HEK293 (cell line): ENCODE data around the gene KLF16.

Experiments
- BCL11B ChIP-seq: fragments of 450-650 bp; formaldehyde crosslinking; IDR thresholded peaks from 2 replicates; pipeline ENCODE4 v1.5.1; 2016; ENCODE audit warnings: low read depth, missing biosample characterization, missing genetic modification characterization
- EGR2 ChIP-seq: fragments of 450-650 bp; formaldehyde crosslinking; IDR thresholded peaks from 2 replicates; pipeline ENCODE4 v1.5.1; 2016; ENCODE audit warnings: low read depth, missing biosample characterization, missing genetic modification characterization
- ELK4 ChIP-seq: IDR thresholded peaks from 2 replicates; pipeline ENCODE4 v1.6.1; 2011; ENCODE audit warnings: mild to moderate bottlenecking, low read depth, low read length, borderline replicate concordance
- HOXD13 ChIP-seq: sonication (generic); formaldehyde crosslinking; IDR thresholded peaks from 2 replicates; pipeline ENCODE4 v1.8.0; 2022; ENCODE audit warnings: missing genetic modification reagents, borderline replicate concordance
- KLF17 ChIP-seq: fragments of 450-650 bp; formaldehyde crosslinking; IDR thresholded peaks from 2 replicates; pipeline ENCODE4 v1.5.1; 2016; ENCODE audit warnings: missing biosample characterization, missing genetic modification characterization
- MYNN ChIP-seq: fragments of 450-650 bp; formaldehyde crosslinking; IDR thresholded peaks from 2 replicates; pipeline ENCODE4 v1.5.1; 2016; ENCODE audit warnings: missing biosample characterization, missing genetic modification characterization, borderline replicate concordance
- PRDM2 ChIP-seq: fragments of 450-650 bp; formaldehyde crosslinking; IDR thresholded peaks from 2 replicates; pipeline ENCODE4 v1.5.1; 2016; ENCODE audit warnings: missing biosample characterization, missing genetic modification characterization, borderline replicate concordance
- PRDM6 ChIP-seq: fragments of 450-650 bp; formaldehyde crosslinking; IDR thresholded peaks from 2 replicates; pipeline ENCODE4 v1.5.1; 2017; ENCODE audit warnings: missing biosample characterization, missing genetic modification characterization
- YY1 ChIP-seq: fragments of 450-650 bp; formaldehyde crosslinking; IDR thresholded peaks from 2 replicates; pipeline ENCODE4 v1.5.1; 2018; ENCODE audit warnings: missing biosample characterization, missing genetic modification characterization
- ZBTB49 ChIP-seq: fragments of 450-650 bp; formaldehyde crosslinking; IDR thresholded peaks from 2 replicates; pipeline ENCODE4 v1.5.1; 2016; ENCODE audit warnings: missing biosample characterization, missing genetic modification characterization, low read depth
- ZBTB6 ChIP-seq: fragments of 450-650 bp; formaldehyde crosslinking; IDR thresholded peaks from 2 replicates; pipeline ENCODE4 v1.5.1; 2017; ENCODE audit warnings: missing biosample characterization, missing genetic modification characterization
- ZBTB7A ChIP-seq: fragments of 450-650 bp; formaldehyde crosslinking; IDR thresholded peaks from 2 replicates; pipeline ENCODE4 v1.5.1; 2016; ENCODE audit warnings: low read depth, missing biosample characterization, missing genetic modification characterization
- ZEB2 ChIP-seq: fragments of 450-650 bp; formaldehyde crosslinking; IDR thresholded peaks from 2 replicates; pipeline ENCODE4 v1.5.1; 2016; ENCODE audit warnings: missing biosample characterization, missing genetic modification characterization
- ZNF133 ChIP-seq: fragments of 450-650 bp; formaldehyde crosslinking; IDR thresholded peaks from 2 replicates; pipeline ENCODE4 v1.5.1; 2016; ENCODE audit warnings: missing biosample characterization, missing genetic modification characterization
- ZNF169 ChIP-seq: fragments of 450-650 bp; formaldehyde crosslinking; IDR thresholded peaks from 2 replicates; pipeline ENCODE4 v1.5.1; 2016; ENCODE audit warnings: missing biosample characterization, missing genetic modification characterization
- ZNF266 ChIP-seq: fragments of 450-650 bp; formaldehyde crosslinking; IDR thresholded peaks from 2 replicates; pipeline ENCODE4 v1.5.1; 2016; ENCODE audit warnings: missing biosample characterization, missing genetic modification characterization, low read depth
- ZNF311 ChIP-seq: fragments of 450-650 bp; formaldehyde crosslinking; IDR thresholded peaks from 2 replicates; pipeline ENCODE4 v1.5.1; 2017; ENCODE audit warnings: missing biosample characterization, missing genetic modification characterization, borderline replicate concordance
- ZNF513 ChIP-seq: fragments of 450-650 bp; IDR thresholded peaks from 2 replicates; pipeline ENCODE4 v1.5.1; 2018; ENCODE audit warnings: missing biosample characterization, missing genetic modification characterization
- ZNF521 ChIP-seq: fragments of 450-650 bp; formaldehyde crosslinking; IDR thresholded peaks from 2 replicates; pipeline ENCODE4 v1.5.1; 2017; ENCODE audit warnings: missing biosample characterization, mild to moderate bottlenecking, missing genetic modification characterization
- ZNF626 ChIP-seq: fragments of 450-650 bp; sonication (Bioruptor Pico); formaldehyde crosslinking; IDR thresholded peaks from 2 replicates; pipeline ENCODE4 v1.5.1; 2018; ENCODE audit warnings: missing biosample characterization, missing genetic modification characterization, inconsistent platforms
- ZNF654 ChIP-seq: fragments of 450-650 bp; formaldehyde crosslinking; IDR thresholded peaks from 2 replicates; pipeline ENCODE4 v1.5.1; 2016; ENCODE audit warnings: low read depth, missing biosample characterization, missing genetic modification characterization
- ZNF692 ChIP-seq: fragments of 450-650 bp; formaldehyde crosslinking; IDR thresholded peaks from 2 replicates; pipeline ENCODE4 v1.5.1; 2016; ENCODE audit warnings: missing biosample characterization, missing genetic modification characterization
- ZNF830 ChIP-seq: fragments of 450-650 bp; IDR thresholded peaks from 2 replicates; pipeline ENCODE4 v1.5.0; 2018; ENCODE audit warnings: missing biosample characterization, missing genetic modification characterization, low read depth, mild to moderate bottlenecking, moderate library complexity

KLF16 gene

GRCh38 chr19:1811472-1811894, 51.9 kb downstream of the KLF16 start (continued):
- no peak for TF ChIP-seq MYNN (tag by site-specific recombination)
- peak; percentile 93 for TF ChIP-seq ZBTB7A (tag by site-specific recombination)
- no peak for TF ChIP-seq YY1
- TF ChIP-seq KLF17 (tag by site-specific recombination), result peak; percentile 79
- TF ChIP-seq PRDM2 (tag by site-specific recombination), result no peak
- no peak for TF ChIP-seq ZNF626
- TF ChIP-seq PRDM6 (tag by site-specific recombination), result no peak
- TF ChIP-seq ZNF169 (tag by site-specific recombination), result no peak
- TF ChIP-seq HOXD13 (CRISPR knock-in tag), result no peak
- TF ChIP-seq ZBTB49 (tag by site-specific recombination), result no peak
- no peak for TF ChIP-seq ZNF654 (tag by site-specific recombination)
- peak; percentile 67; the same call in 1 of the 2 replicates for TF ChIP-seq ZEB2 (tag by site-specific recombination)
- TF ChIP-seq EGR2 (tag by site-specific recombination), result no peak
- TF ChIP-seq ZNF830 (tag by site-specific recombination), result no peak
- no peak for TF ChIP-seq ZBTB6 (tag by site-specific recombination)
- TF ChIP-seq ZNF133 (tag by site-specific recombination), result no peak
- no peak for TF ChIP-seq ZNF521
- TF ChIP-seq ZNF266 (tag by site-specific recombination), result no peak
- TF ChIP-seq ELK4, result no peak
- TF ChIP-seq BCL11B (tag by site-specific recombination), result no peak
- TF ChIP-seq ZNF311 (tag by site-specific recombination), result no peak
- no peak for TF ChIP-seq ZNF513 (tag by site-specific recombination)
- TF ChIP-seq ZNF692 (tag by site-specific recombination), result no peak
